ENCODE measurements around the gene DBNDD1.
"Not testable (repeated sequence)": the region's sequence is repeated elsewhere in the genome, so short reads cannot be mapped to it uniquely, and the experiment has no call there.

DBNDD1 gene

GRCh38 chr16:89994389-89994720 is 24.9 kb downstream of the DBNDD1 start:
- H3K4me3 ChIP-seq (ENCODE audit: low read depth, low read length) = no peak overlapping the region

GRCh38 chr16:89993971-89994370 is 25.3 kb downstream of the DBNDD1 start:
- no peak overlapping the region for H3K4me3 ChIP-seq (ENCODE audit: low read depth, low read length)

GRCh38 chr16:89993377-89993776 is 25.9 kb downstream of the DBNDD1 start:
- H3K4me3 ChIP-seq (ENCODE audit: low read depth, low read length) = no peak overlapping the region

GRCh38 chr16:89990799-89991198 is 28.5 kb downstream of the DBNDD1 start:
- H3K4me3 ChIP-seq (ENCODE audit: low read depth, low read length) = no peak overlapping the region

- H3K4me3 ChIP-seq (ENCODE audit: low read depth, low read length) = no peak overlapping the region
Measured at GRCh38 chr16:89988951-89989350, 30.3 kb downstream of the DBNDD1 start.

GRCh38 chr16:89987169-89987568 is 32.1 kb downstream of the DBNDD1 start:
- H3K4me3 ChIP-seq (ENCODE audit: low read depth, low read length) = no peak overlapping the region

- no peak overlapping the region for H3K4me3 ChIP-seq (ENCODE audit: low read depth, low read length)
Measured at GRCh38 chr16:89986600-89986999, 32.7 kb downstream of the DBNDD1 start.

GRCh38 chr16:89985219-89985618 is 34.0 kb downstream of the DBNDD1 start:
- H3K4me3 ChIP-seq (ENCODE audit: low read depth, low read length) = no peak overlapping the region

GRCh38 chr16:89984216-89984615 is 35.0 kb downstream of the DBNDD1 start:
- no peak overlapping the region for H3K4me3 ChIP-seq (ENCODE audit: low read depth, low read length)

GRCh38 chr16:89983536-89983935 is 35.7 kb downstream of the DBNDD1 start:
- no peak overlapping the region for H3K4me3 ChIP-seq (ENCODE audit: low read depth, low read length)

- no peak overlapping the region for H3K4me3 ChIP-seq (ENCODE audit: low read depth, low read length)
Measured at GRCh38 chr16:89982318-89982717, 36.9 kb downstream of the DBNDD1 start.

- H3K4me3 ChIP-seq (ENCODE audit: low read depth, low read length) = no peak overlapping the region
Measured at GRCh38 chr16:89981414-89981813, 37.8 kb downstream of the DBNDD1 start.

GRCh38 chr16:89974870-89975269 is 44.4 kb downstream of the DBNDD1 start:
- no peak overlapping the region for H3K4me3 ChIP-seq (ENCODE audit: low read depth, low read length)

- no peak overlapping the region for H3K4me3 ChIP-seq (ENCODE audit: low read depth, low read length)
Measured at GRCh38 chr16:89973654-89974335, 45.5 kb downstream of the DBNDD1 start.

GRCh38 chr16:89973235-89973634 is 46.0 kb downstream of the DBNDD1 start:
- peak overlapping the region; percentile 94 for H3K4me3 ChIP-seq (ENCODE audit: low read depth, low read length)

GRCh38 chr16:89972244-89973234 is 46.7 kb downstream of the DBNDD1 start:
- peak overlapping the region; percentile 94 for H3K4me3 ChIP-seq (ENCODE audit: low read depth, low read length)

- H3K4me3 ChIP-seq (ENCODE audit: low read depth, low read length) = peak overlapping the region; percentile 94
Measured at GRCh38 chr16:89971495-89972243, 47.6 kb downstream of the DBNDD1 start.

- H3K4me3 ChIP-seq (ENCODE audit: low read depth, low read length) = no peak overlapping the region
Measured at GRCh38 chr16:89969741-89970410, 49.4 kb downstream of the DBNDD1 start.

- H3K4me3 ChIP-seq (ENCODE audit: low read depth, low read length) = not testable (repeated sequence)
Measured at GRCh38 chr16:89968074-89968473, 51.2 kb downstream of the DBNDD1 start.

- not testable (repeated sequence) for H3K4me3 ChIP-seq (ENCODE audit: low read depth, low read length)
Measured at GRCh38 chr16:89967436-89967835, 51.8 kb downstream of the DBNDD1 start.

GRCh38 chr16:89966756-89967155 is 52.5 kb downstream of the DBNDD1 start:
- no peak overlapping the region for H3K4me3 ChIP-seq (ENCODE audit: low read depth, low read length)
